Caco-2 (cell line): ENCODE measurements around the gene MOB2. TPM values are rescaled to one million over a fixed set of nuclear protein-coding genes. Genes with fewer than 3 reads are reported as not detected.
"Not testable (repeated sequence)": the region's sequence is repeated elsewhere in the genome, so short reads cannot be mapped to it uniquely, and the experiment has no call there.

ENCODE experiments used
- BruUV-seq: library from RNA; stranded (reverse); fragments of 400-500 nt; replicated peaks from 2 replicates; lab custom pipeline; 2021; lab: Mats Ljungman, UMichigan
- CTCF ChIA-PET: fragments of 300-600 bp; sonication (Branson Sonifier 250); formaldehyde crosslinking; loops from one replicate; lab custom pipeline; 2022; ENCODE audit warnings: antibody characterized with exemption; lab: Charles Lee
- POLR2A ChIA-PET: fragments of 300-600 bp; sonication (Branson Sonifier 250); formaldehyde crosslinking; loops from one replicate; lab custom pipeline; 2022; ENCODE audit warnings: antibody characterized with exemption; lab: Charles Lee
- DNase-seq, 2 experiments: peaks; one replicate each; pipeline versions ENCODE4 v3.0.0 to v3.0.0-alpha.2; 2020 to 2022
- H3K27me3 ChIP-seq: replicated peaks from 2 replicates; pipeline ENCODE4 v1.6.0; 2011; ENCODE audit warnings: low read length; ENCODE audit not compliant: control insufficient read depth, insufficient read depth
- H3K36me3 ChIP-seq: 2 replicates; pipeline ENCODE4 v1.5.1; 2011; ENCODE audit warnings: low read length; ENCODE audit not compliant: control insufficient read depth, insufficient read depth
- H3K4me1 ChIP-seq: fragments of 250-450 bp; sonication (Bioruptor Pico); 2 replicates; pipeline ENCODE4 v1.5.1; 2020; ENCODE audit warnings: mild to moderate bottlenecking
- H3K4me3 ChIP-seq: 2 replicates; pipeline ENCODE4 v1.5.1; 2011; ENCODE audit warnings: low read depth, mild to moderate bottlenecking, control low read depth, low read length
- H3K9me3 ChIP-seq: fragments of 250-450 bp; sonication (Bioruptor Pico); 2 replicates; pipeline ENCODE4 v1.5.1; 2020; ENCODE audit warnings: mild to moderate bottlenecking, moderate library complexity
- H3K27ac Mint-ChIP-seq: one replicate; pipeline ENCODE4 v1.8.0; 2022; ENCODE audit warnings: mixed read lengths; ENCODE audit not compliant: unreplicated experiment
- H3K27me3 Mint-ChIP-seq: one replicate; pipeline ENCODE4 v1.8.0; 2022; ENCODE audit warnings: mixed read lengths; ENCODE audit not compliant: insufficient read depth, unreplicated experiment
- H3K36me3 Mint-ChIP-seq: one replicate; pipeline ENCODE4 v1.8.0; 2022; ENCODE audit warnings: mild to moderate bottlenecking, mixed read lengths; ENCODE audit not compliant: insufficient read depth, unreplicated experiment
- H3K4me1 Mint-ChIP-seq: one replicate; pipeline ENCODE4 v1.8.0; 2022; ENCODE audit warnings: low read depth, mixed read lengths; ENCODE audit not compliant: unreplicated experiment
- H3K4me3 Mint-ChIP-seq: one replicate; pipeline ENCODE4 v1.8.0; 2022; ENCODE audit warnings: mild to moderate bottlenecking, moderate library complexity, mixed read lengths; ENCODE audit not compliant: unreplicated experiment
- H3K9me3 Mint-ChIP-seq: one replicate; pipeline ENCODE4 v1.8.0; 2022; ENCODE audit warnings: mixed read lengths; ENCODE audit not compliant: unreplicated experiment
- intact Hi-C: fragments of 100-400 bp; cut with micrococcal nuclease; formaldehyde crosslinking; loops from one replicate; pipeline ENCODE4 v1.10.0; 2022; ENCODE audit not compliant: unreplicated experiment
- total RNA-seq: library from RNA; stranded (reverse); gene quantifications from 2 replicates; pipeline ENCODE4 v1.2.3, GENCODE V29; 2022
- TF ChIP-seq, protein P1 (sequence below), 2 experiments: fragments of 200-600 bp in 1 of 2; IDR thresholded peaks; 1 replicate in 1 of 2; 2 replicates in 1 of 2; pipeline versions ENCODE4 v1.5.1 to v1.8.0; 2011 to 2022; ENCODE audit warnings: antibody characterized with exemption in 1 of 2, control low read depth in 1 of 2, inconsistent platforms in 1 of 2, low read depth in 1 of 2, low read length in 1 of 2, mild to moderate bottlenecking in 1 of 2, moderate library complexity in 1 of 2; ENCODE audit not compliant: insufficient read depth in 1 of 2, severe bottlenecking in 1 of 2, unreplicated experiment in 1 of 2

Gene MOB2
- total RNA-seq, 1 experiment from 2014 or later = 32.7 TPM

DNA sequence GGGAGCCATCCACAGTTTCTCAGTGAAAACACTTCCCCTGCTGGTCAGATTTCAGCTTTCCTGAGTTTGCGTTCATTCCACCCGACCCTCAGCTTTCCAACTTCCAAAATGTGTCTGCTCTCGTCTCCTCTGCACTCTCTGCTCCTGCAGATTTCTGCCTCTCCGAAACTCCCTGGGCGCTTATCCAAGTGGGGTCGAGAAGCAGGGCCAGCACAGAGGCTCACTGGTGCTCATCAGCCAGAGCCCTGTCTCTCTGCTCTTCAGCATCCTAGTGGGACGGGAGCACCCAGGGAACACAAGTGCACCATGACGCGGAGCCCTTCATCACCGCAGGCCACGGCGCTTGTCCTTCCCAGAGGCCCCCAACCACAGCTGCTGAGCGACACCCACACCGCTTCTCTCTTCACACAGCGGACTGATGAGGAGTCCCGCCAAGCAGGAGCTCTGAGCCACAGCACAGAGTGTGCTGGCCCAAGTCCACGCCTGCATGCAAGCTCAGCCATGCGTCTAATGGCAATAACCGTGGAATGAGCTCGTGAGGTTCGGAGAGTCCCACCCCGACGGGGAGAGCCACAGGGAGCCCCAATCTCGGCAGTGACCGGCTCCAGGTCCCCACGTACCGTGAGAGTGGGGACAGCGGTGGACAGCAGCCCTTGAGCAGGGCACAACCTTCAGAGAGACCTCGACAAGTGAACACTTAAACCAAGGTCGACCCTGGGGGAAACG is 27.9 kb upstream of the MOB2 start:
- CTCF ChIA-PET = interaction anchor here (0.7 to 1.0 kb wide), 2 partner anchors 177 to 284 kb away, joined by 3 read pairs; no protein-coding TSS in a partner anchor

GRCh38 chr11:1513326-1514296 is 27.0 kb upstream of the MOB2 start:
- no peaks in the 10 kb centered on the region for H3K4me1 ChIP-seq
- no peaks in the 10 kb centered on the region for H3K27me3 ChIP-seq
- H3K9me3 ChIP-seq = no peaks in the 10 kb centered on the region
- intact Hi-C loops = loop anchor here (2.0 kb wide), 1 partner anchor 399 kb away; no protein-coding TSS in a partner anchor
- no peaks in the 10 kb centered on the region for H3K27me3 Mint-ChIP-seq
- no peaks in the 10 kb centered on the region for H3K36me3 ChIP-seq
- no peaks in the 10 kb centered on the region for H3K9me3 Mint-ChIP-seq
- H3K36me3 Mint-ChIP-seq = peaks cover 4% of the 10 kb centered on the region
- TF ChIP-seq, protein P1, sequence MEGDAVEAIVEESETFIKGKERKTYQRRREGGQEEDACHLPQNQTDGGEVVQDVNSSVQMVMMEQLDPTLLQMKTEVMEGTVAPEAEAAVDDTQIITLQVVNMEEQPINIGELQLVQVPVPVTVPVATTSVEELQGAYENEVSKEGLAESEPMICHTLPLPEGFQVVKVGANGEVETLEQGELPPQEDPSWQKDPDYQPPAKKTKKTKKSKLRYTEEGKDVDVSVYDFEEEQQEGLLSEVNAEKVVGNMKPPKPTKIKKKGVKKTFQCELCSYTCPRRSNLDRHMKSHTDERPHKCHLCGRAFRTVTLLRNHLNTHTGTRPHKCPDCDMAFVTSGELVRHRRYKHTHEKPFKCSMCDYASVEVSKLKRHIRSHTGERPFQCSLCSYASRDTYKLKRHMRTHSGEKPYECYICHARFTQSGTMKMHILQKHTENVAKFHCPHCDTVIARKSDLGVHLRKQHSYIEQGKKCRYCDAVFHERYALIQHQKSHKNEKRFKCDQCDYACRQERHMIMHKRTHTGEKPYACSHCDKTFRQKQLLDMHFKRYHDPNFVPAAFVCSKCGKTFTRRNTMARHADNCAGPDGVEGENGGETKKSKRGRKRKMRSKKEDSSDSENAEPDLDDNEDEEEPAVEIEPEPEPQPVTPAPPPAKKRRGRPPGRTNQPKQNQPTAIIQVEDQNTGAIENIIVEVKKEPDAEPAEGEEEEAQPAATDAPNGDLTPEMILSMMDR (IDR thresholded peaks at IDR 0.05; ENCODE audit: insufficient read depth in 1 of 2, low read depth in 1 of 2, low read length in 1 of 2, severe bottlenecking in 1 of 2, unreplicated experiment in 1 of 2) = no peak
- no peak for DNase-seq
- no peak overlapping the region for H3K27ac Mint-ChIP-seq
- POLR2A ChIA-PET = no interaction called here
- CTCF ChIA-PET = interaction anchor here (0.5 to 0.7 kb wide), 2 partner anchors 178 to 667 kb away, joined by 3 read pairs; no protein-coding TSS in a partner anchor
- H3K4me1 Mint-ChIP-seq = peaks cover 12% of the 10 kb centered on the region
- H3K4me3 ChIP-seq = no peak overlapping the region
- no TSS peak for BruUV-seq
- H3K4me3 Mint-ChIP-seq = no peak overlapping the region

More for the DNA sequence above, 27.9 kb upstream of the MOB2 start:
- H3K9me3 Mint-ChIP-seq = no peaks in the 10 kb centered on the region
- intact Hi-C loops = loop anchor here (2.0 kb wide), 1 partner anchor 400 kb away; no protein-coding TSS in a partner anchor
- Histone ChIP-seq H3K27me3 (no peaks in the 10 kb centered on the region), H3K4me3 (no peak overlapping the region), H3K36me3 (no peaks in the 10 kb centered on the region), H3K9me3 (no peaks in the 10 kb centered on the region), H3K4me1 (no peaks in the 10 kb centered on the region)
- TF ChIP-seq, protein P1 (IDR thresholded peaks at IDR 0.05; ENCODE audit: insufficient read depth in 1 of 2, low read depth in 1 of 2, low read length in 1 of 2, severe bottlenecking in 1 of 2, unreplicated experiment in 1 of 2) = no peak
- H3K4me1 Mint-ChIP-seq = peaks cover 12% of the 10 kb centered on the region
- H3K36me3 Mint-ChIP-seq = peaks cover 4% of the 10 kb centered on the region
- H3K4me3 Mint-ChIP-seq = no peak overlapping the region
- POLR2A ChIA-PET = no interaction called here
- H3K27ac Mint-ChIP-seq = no peak overlapping the region
- no peaks in the 10 kb centered on the region for H3K27me3 Mint-ChIP-seq
- DNase-seq = no peak
- BruUV-seq = no TSS peak

GRCh38 chr11:1512531-1513258 is 26.1 kb upstream of the MOB2 start:
- peaks cover 12% of the 10 kb centered on the region for H3K4me1 Mint-ChIP-seq

More at GRCh38 chr11:1512531-1513258, 26.1 kb upstream of the MOB2 start:
- H3K4me3 Mint-ChIP-seq, CTCF ChIA-PET, H3K4me3 ChIP-seq, H3K36me3 Mint-ChIP-seq, H3K27me3 ChIP-seq, BruUV-seq, H3K4me1 ChIP-seq, H3K27ac Mint-ChIP-seq, POLR2A ChIA-PET, DNase-seq, H3K27me3 Mint-ChIP-seq, intact Hi-C loops, H3K9me3 ChIP-seq, H3K9me3 Mint-ChIP-seq, H3K36me3 ChIP-seq: not testable (repeated sequence)
